GM12878 (cell line): ENCODE results near the gene ENG. TPM values are rescaled to one million over a fixed set of nuclear protein-coding genes. Genes with fewer than 3 reads are reported as not detected.

Experiments
- ATAC-seq: fragments of 200-7000 bp; cut with Tn5 transposase; 3 replicates; pipeline ENCODE4 v1.9.1; 2020; ENCODE audit warnings: mild to moderate bottlenecking, moderate library complexity
- BruUV-seq: library from RNA; stranded (reverse); fragments of 400-500 nt; replicated peaks from 2 replicates; lab custom pipeline; 2021; lab: Mats Ljungman, UMichigan
- CTCF ChIA-PET: fragments of 300-600 bp; sonication (Branson Sonifier 250); formaldehyde crosslinking; extraction: SDS; loops from one replicate; lab custom pipeline; 2021; ENCODE audit warnings: inconsistent platforms; lab: Yijun Ruan, JAX
- POLR2A ChIA-PET: fragments of 350-600 bp; formaldehyde crosslinking; extraction: SDS; loops from one replicate; lab custom pipeline; 2021; ENCODE audit warnings: inconsistent platforms; lab: Charles Lee
- RAD21 ChIA-PET: fragments of 300-600 bp; sonication (Branson Sonifier 250); formaldehyde crosslinking; loops from one replicate; lab custom pipeline; 2023; ENCODE audit warnings: antibody characterized with exemption; ENCODE audit not compliant: unreplicated experiment; lab: Charles Lee
- SMC1A ChIA-PET: fragments of 300-600 bp; sonication (Branson Sonifier 250); formaldehyde crosslinking; loops from one replicate; lab custom pipeline; 2023; ENCODE audit not compliant: unreplicated experiment, uncharacterized antibody; lab: Charles Lee
- DNase-seq: peaks from one replicate; pipeline ENCODE4 v3.0.0-alpha.2; 2011; ENCODE audit warnings: low read depth, low spot score
- FAIRE-seq: peaks from 3 replicates; lab custom pipeline; 2011; peaks lifted over from hg19 to GRCh38; lab: Jason Lieb, UNC
- H2AFZ ChIP-seq: 2 replicates; pipeline ENCODE4 v1.6.0; 2011; ENCODE audit warnings: low read depth, low read length, control low read depth; ENCODE audit not compliant: control insufficient read depth
- H3K27ac ChIP-seq: 2 replicates; pipeline ENCODE4 v1.5.1; 2011; ENCODE audit warnings: control low read depth; ENCODE audit not compliant: control insufficient read depth, insufficient read depth
- H3K27me3 ChIP-seq, 2 experiments: replicated peaks in 1 of 2; 2 replicates each; pipeline versions ENCODE4 v1.6.0 to v1.6.1; 2011; ENCODE audit warnings: low read length in 1 of 2; ENCODE audit not compliant: control insufficient read depth in 2 of 2, insufficient read depth in 2 of 2
- H3K36me3 ChIP-seq, 2 experiments: 2 replicates each; pipeline ENCODE4 v1.5.1; 2011; ENCODE audit warnings: low read length in 1 of 2; ENCODE audit not compliant: control insufficient read depth in 2 of 2, insufficient read depth in 2 of 2
- H3K4me1 ChIP-seq: 2 replicates; pipeline ENCODE4 v1.6.1; 2011; ENCODE audit warnings: mild to moderate bottlenecking, low read length, moderate library complexity, mixed read lengths; ENCODE audit not compliant: control insufficient read depth, insufficient read depth
- H3K4me2 ChIP-seq: 2 replicates; pipeline ENCODE4 v1.6.0; 2011; ENCODE audit warnings: control low read depth; ENCODE audit not compliant: control insufficient read depth, insufficient read depth
- H3K4me3 ChIP-seq: fragments of 200-600 bp; sonication (generic); 2 replicates; pipeline ENCODE4 v1.5.1; 2016
- H3K79me2 ChIP-seq: 2 replicates; pipeline ENCODE4 v1.6.0; 2011; ENCODE audit warnings: low read length; ENCODE audit not compliant: control insufficient read depth, insufficient read depth
- H3K9ac ChIP-seq: 2 replicates; pipeline ENCODE4 v1.8.0; 2011; ENCODE audit warnings: low read length, control low read depth, mixed read lengths; ENCODE audit not compliant: control insufficient read depth, insufficient read depth
- H3K9me3 ChIP-seq: replicated peaks from 3 replicates; pipeline ENCODE4 v1.5.1; 2011; ENCODE audit warnings: mild to moderate bottlenecking, low read length; ENCODE audit not compliant: control insufficient read depth, insufficient read depth
- H4K20me1 ChIP-seq: 2 replicates; pipeline ENCODE4 v1.6.0; 2011; ENCODE audit not compliant: control insufficient read depth, insufficient read depth
- CTCF ChIP-seq, 3 experiments: IDR thresholded peaks in 2 of 3; conservative IDR thresholded peaks in 1 of 3; 2 replicates each; pipeline ENCODE4 v1.5.1; 2011; ENCODE audit warnings: low read depth in 3 of 3, low read length in 3 of 3, mild to moderate bottlenecking in 3 of 3, control low read depth in 2 of 3, moderate library complexity in 2 of 3, inconsistent platforms in 1 of 3, mixed read lengths in 1 of 3; ENCODE audit not compliant: control insufficient read depth in 2 of 3, insufficient read depth in 1 of 3; ENCODE audit errors: extremely low read depth in 1 of 3
- HDAC2 ChIP-seq: fragments of 200-600 bp; sonication (generic); IDR thresholded peaks from 2 replicates; pipeline ENCODE4 v1.6.1; 2017
- MEF2A ChIP-seq: IDR thresholded peaks from 2 replicates; pipeline ENCODE4 v1.6.1; 2011; ENCODE audit warnings: low read depth, mild to moderate bottlenecking, low read length, moderate library complexity; ENCODE audit not compliant: insufficient read depth
- MTA2 ChIP-seq: fragments of 450-650 bp; IDR thresholded peaks from 2 replicates; pipeline ENCODE4 v1.6.1; 2016; ENCODE audit warnings: low read depth, mild to moderate bottlenecking, moderate library complexity
- MXI1 ChIP-seq: fragments of 150-350 bp; IDR thresholded peaks from 2 replicates; pipeline ENCODE4 v1.6.1; 2011; ENCODE audit warnings: low read depth, mild to moderate bottlenecking, inconsistent platforms, low read length, improper control_type of control experiment
- PAX5 ChIP-seq: IDR thresholded peaks from 2 replicates; pipeline ENCODE4 v1.6.1; 2011; ENCODE audit warnings: low read depth, low read length, borderline replicate concordance
- SMC3 ChIP-seq: IDR thresholded peaks from 2 replicates; pipeline ENCODE4 v1.6.1; 2011; ENCODE audit warnings: low read length, improper control_type of control experiment, borderline replicate concordance
- SREBF2 ChIP-seq: IDR thresholded peaks from 2 replicates; pipeline ENCODE4 v1.6.1; 2012; ENCODE audit warnings: mild to moderate bottlenecking, low read length
- STAT3 ChIP-seq: IDR thresholded peaks from 2 replicates; pipeline ENCODE4 v1.6.1; 2011; ENCODE audit warnings: low read depth, low read length, improper control_type of control experiment
- TCF12 ChIP-seq: IDR thresholded peaks from 2 replicates; pipeline ENCODE4 v1.6.1; 2011; ENCODE audit warnings: low read depth, mild to moderate bottlenecking, low read length
- YBX1 ChIP-seq: fragments of 450-650 bp; IDR thresholded peaks from 2 replicates; pipeline ENCODE4 v1.6.1; 2016; ENCODE audit warnings: antibody characterized with exemption
- ZNF217 ChIP-seq: fragments of 450-650 bp; IDR thresholded peaks from 2 replicates; pipeline ENCODE4 v1.6.1; 2017; ENCODE audit warnings: antibody characterized with exemption, mild to moderate bottlenecking
- WGBS: methylation state at CpG from one replicate; pipeline ENCODE4 v1.1.6; 2016; ENCODE audit warnings: low lambda C conversion rate; ENCODE audit not compliant: insufficient replicate concordance, insufficient coverage; ENCODE audit errors: missing lambda C conversion rate; 5-methylcytosine and 5-hydroxymethylcytosine counted together
- in situ Hi-C: fragments of 300-500 bp; cut with MboI; formaldehyde crosslinking; loops from 9 replicates; pipeline ENCODE4 v1.14.3; 2018; ENCODE audit warnings: mixed read lengths
- intact Hi-C: fragments of 100-400 bp; cut with micrococcal nuclease; formaldehyde crosslinking; loops from one replicate; pipeline ENCODE4 v1.14.2; 2022; ENCODE audit not compliant: unreplicated experiment
- polyA plus RNA-seq, 11 experiments: library from polyadenylated mRNA; depleted of rRNA in 4 of 11; unstranded in 6 of 11; stranded (reverse) in 5 of 11; fragments of >200 nt; fragmentation: Nextera tagmentation in 4 of 11; fragmentation: Illumina TruSeq in 1 of 11; extraction: Ambion mirVana in 4 of 11; extraction: Trizol in 1 of 11; gene quantifications; 1 replicate in 1 of 11; 2 replicates in 10 of 11; pipeline versions ENCODE4 v1.2.1 to v1.2.3, GENCODE V29; 2011 to 2016; ENCODE audit warnings: inconsistent platforms in 2 of 11, missing spikeins in 2 of 11, low read depth in 1 of 11
- total RNA-seq, 4 experiments: library from RNA; depleted of rRNA in 3 of 4; stranded (reverse); fragments of >200 nt in 3 of 4; fragmentation: Illumina TruSeq in 1 of 4; extraction: Trizol in 1 of 4; gene quantifications; 2 replicates each; pipeline versions ENCODE4 v1.2.1 to v1.2.3, GENCODE V29; 2013 to 2021
- TF ChIP-seq, protein P1 (sequence below): IDR thresholded peaks from 2 replicates; pipeline ENCODE4 v1.6.1; 2011; ENCODE audit warnings: borderline replicate concordance, low read depth, mild to moderate bottlenecking, moderate library complexity, low read length; ENCODE audit not compliant: insufficient read depth, poor library complexity, severe bottlenecking

The ENG gene
- total and polyA plus RNA-seq, 10 of the 15 experiments (the other 5 are each of a cell fraction or from before 2014, with no cell fraction given) = 0.14 to 10.1 (median 2.0) TPM

DNA sequence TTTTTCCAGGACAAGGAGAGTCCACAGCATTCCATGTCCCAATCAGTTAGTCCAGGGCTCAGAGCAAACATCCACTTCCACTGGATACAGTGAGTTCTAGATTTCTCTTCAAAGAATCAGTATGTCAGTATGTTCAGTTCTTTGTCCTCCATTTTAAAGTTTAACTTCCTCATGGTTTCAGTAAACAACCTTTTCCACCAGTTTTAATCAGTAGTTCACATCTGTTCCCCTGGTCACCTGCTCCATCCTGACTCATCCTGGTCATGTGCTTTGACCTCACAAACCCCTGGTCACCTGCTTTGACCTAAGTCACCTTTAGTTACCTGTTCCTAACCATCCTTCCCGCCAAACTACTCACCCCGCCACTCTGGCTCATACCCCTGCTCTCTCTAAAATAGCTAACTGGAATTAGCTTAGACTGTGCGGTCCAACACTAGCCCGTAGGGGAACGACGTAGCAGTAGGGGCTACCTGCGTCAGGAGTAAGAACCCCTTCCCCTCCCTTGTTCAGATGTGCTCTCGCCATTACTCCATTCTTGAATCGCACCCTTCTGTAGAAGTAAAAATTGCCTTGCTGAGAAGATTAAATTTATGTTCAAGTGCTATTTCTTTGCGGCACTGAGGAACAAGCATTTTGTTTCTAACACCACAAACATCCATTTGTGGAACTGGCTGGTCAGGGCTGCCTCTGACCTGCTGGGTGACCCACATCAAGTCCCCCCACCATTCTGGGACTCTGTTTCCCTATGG is 5.5 kb downstream of the ENG start:
- no peaks in the 10 kb centered on the region for H4K20me1 ChIP-seq
- H3K4me3 ChIP-seq = no peak overlapping the region
- POLR2A ChIA-PET = no interaction called here
- 77% methylated on average over 10 of the region's 10 CpGs for WGBS
- H3K27me3 ChIP-seq = no peaks in the 10 kb centered on the region
- H3K4me2 ChIP-seq = no peak overlapping the region
- H3K9me3 ChIP-seq = peaks cover 3% of the 10 kb centered on the region; the same call in 2 of the 3 replicates
- no peak overlapping the region for H3K27ac ChIP-seq
- TF ChIP-seq MEF2A = no peak
- TF ChIP-seq ZNF217 = no peak
- TF ChIP-seq MTA2 = no peak
- peaks cover 6% of the 10 kb centered on the region for H3K79me2 ChIP-seq
- H3K9ac ChIP-seq = no peak overlapping the region
- H3K4me1 ChIP-seq = peaks cover 6% of the 10 kb centered on the region
- no peak overlapping the region for H2AFZ ChIP-seq
- CTCF ChIA-PET = no interaction called here
- RAD21 ChIA-PET = no interaction called here
- no peaks in the 10 kb centered on the region for H3K36me3 ChIP-seq
- ATAC-seq (no peak), FAIRE-seq (no peak), DNase-seq (no peak)
- in situ Hi-C loops = no loop called here
- SMC1A ChIA-PET = no interaction called here
- intact Hi-C loops = no loop called here
- BruUV-seq = no TSS peak

DNA sequence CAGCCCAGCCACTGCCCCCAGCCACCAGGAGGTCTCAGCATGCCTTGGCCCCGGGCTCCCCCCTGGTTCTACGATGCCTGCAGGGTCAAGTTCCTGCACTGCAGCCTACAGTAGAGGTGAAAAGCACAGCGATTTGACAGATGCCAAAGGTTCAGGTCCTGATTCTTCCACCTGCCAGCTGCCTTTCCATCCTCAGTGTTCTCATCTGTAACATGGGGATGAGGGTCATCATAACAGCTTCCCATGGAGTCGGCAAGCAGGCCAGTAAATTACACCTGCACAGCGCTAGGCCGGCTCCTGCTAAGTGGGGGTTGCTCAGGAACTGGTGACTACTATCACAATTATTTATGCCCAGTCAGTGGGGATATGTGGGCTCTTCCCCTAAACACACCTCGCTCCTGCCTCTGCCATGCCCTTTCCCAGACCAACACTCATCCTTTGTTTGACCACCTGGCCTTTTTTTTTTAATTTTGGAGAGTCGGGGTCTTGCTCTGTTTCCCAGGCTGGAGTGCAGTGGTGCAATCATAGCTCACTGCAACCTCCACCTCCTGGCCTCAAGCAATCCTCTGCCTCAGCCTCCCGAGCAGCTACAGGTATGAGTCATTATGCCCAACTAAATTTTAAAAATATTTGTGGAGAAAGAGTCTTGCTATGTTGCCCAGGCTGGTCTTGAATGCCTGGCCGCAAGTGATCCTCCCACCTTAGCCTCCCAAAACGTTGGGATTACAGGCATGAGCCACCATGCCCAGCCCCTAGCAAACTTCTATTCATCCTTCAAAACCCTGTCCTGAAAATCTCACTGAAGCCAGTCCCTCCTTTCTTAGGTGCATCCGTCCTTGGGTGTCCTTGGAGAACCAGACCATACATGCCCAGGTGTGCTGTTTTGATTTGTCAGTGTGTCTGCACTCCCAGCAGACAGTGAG is 6.4 kb downstream of the ENG start:
- intact Hi-C loops (no loop called here), in situ Hi-C loops (no loop called here)
- H3K27ac ChIP-seq = no peak overlapping the region
- POLR2A ChIA-PET = no interaction called here
- no peaks in the 10 kb centered on the region for H3K27me3 ChIP-seq
- BruUV-seq = no TSS peak
- DNase-seq (no peak), ATAC-seq (no peak), FAIRE-seq (no peak)
- SMC1A ChIA-PET = no interaction called here
- no peak overlapping the region for H3K4me3 ChIP-seq
- peaks cover 3% of the 10 kb centered on the region; the same call in 2 of the 3 replicates for H3K9me3 ChIP-seq
- H2AFZ ChIP-seq = no peak overlapping the region
- RAD21 ChIA-PET = no interaction called here
- no peaks in the 10 kb centered on the region for H3K36me3 ChIP-seq
- H4K20me1 ChIP-seq = no peaks in the 10 kb centered on the region
- CTCF ChIA-PET = interaction anchor here (0.8 to 1.1 kb wide), 2 partner anchors 22 to 58 kb away, joined by 3 read pairs; no protein-coding TSS in a partner anchor
- no peak overlapping the region for H3K9ac ChIP-seq
- peaks cover 6% of the 10 kb centered on the region for H3K4me1 ChIP-seq
- no peaks in the 10 kb centered on the region; the same call in 1 of the 2 replicates for H3K79me2 ChIP-seq
- no peak overlapping the region for H3K4me2 ChIP-seq
- WGBS = 40% methylated on average over 12 of the region's 12 CpGs
- TF ChIP-seq SMC3 (no peak), STAT3 (no peak), PAX5 (no peak), CTCF (IDR thresholded peaks at IDR 0.05 in 2 of 3, conservative IDR thresholded peaks at IDR 0.05 in 1 of 3; ENCODE audit: control insufficient read depth in 2 of 3, extremely low read depth in 1 of 3, insufficient read depth in 1 of 3, low read depth in 3 of 3, low read length in 3 of 3) (no peak), TCF12 (no peak), MXI1 (no peak), HDAC2 (no peak), YBX1 (no peak), SREBF2 (no peak)
- TF ChIP-seq, protein P1, sequence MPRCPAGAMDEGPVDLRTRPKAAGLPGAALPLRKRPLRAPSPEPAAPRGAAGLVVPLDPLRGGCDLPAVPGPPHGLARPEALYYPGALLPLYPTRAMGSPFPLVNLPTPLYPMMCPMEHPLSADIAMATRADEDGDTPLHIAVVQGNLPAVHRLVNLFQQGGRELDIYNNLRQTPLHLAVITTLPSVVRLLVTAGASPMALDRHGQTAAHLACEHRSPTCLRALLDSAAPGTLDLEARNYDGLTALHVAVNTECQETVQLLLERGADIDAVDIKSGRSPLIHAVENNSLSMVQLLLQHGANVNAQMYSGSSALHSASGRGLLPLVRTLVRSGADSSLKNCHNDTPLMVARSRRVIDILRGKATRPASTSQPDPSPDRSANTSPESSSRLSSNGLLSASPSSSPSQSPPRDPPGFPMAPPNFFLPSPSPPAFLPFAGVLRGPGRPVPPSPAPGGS = no peak
